IPS DF 4.7 (cell line): ENCODE measurements around the gene PRXL2A.
"Not testable (repeated sequence)": the region's sequence is repeated elsewhere in the genome, so short reads cannot be mapped to it uniquely, and the experiment has no call there.

Source experiments
- DNase-seq: peaks from one replicate; pipeline ENCODE4 v3.0.0-alpha.2; 2013; ENCODE audit warnings: low spot score; ENCODE audit errors: extremely low read depth

The PRXL2A gene

DNA sequence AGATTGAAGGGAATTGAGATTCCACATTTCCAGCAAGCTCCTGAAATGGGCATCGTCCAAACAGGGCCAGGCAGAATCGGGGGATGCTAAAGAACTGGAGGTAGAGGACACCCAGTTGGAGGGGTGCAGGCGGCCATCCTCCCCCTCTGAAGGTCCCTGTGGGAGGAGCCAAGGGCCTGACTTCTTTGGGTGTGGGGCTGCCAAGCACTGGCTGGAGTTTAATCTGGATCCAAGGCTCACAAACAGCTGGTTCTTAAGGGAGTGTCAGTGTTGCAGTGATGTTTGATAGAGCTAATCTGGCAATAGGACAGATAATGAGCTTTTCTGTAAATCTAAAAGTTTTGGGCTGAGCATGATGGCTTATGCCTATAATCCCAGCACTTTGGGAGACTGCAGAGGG lies 66.6 kb downstream of the PRXL2A start:
- no peak for DNase-seq

DNA sequence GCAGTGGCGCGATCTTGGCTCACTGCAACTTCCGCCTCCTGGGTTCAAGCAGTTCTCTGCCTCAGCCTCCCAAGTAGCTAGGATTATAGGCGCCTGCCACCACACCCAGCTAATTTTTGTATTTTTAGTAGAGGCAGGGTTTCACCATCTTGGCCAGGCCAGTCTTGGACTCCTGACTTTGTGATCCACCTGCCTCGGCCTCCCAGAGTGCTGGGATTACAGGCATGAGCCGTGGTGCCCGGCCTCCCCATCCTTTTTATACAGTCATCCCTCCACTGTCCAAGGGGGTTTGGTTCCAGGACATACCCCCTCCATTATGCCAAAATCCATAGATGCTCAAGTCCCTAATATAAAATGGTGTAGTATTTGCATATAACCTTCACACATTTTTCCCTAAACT lies 67.3 kb downstream of the PRXL2A start:
- not testable (repeated sequence) for DNase-seq

DNA sequence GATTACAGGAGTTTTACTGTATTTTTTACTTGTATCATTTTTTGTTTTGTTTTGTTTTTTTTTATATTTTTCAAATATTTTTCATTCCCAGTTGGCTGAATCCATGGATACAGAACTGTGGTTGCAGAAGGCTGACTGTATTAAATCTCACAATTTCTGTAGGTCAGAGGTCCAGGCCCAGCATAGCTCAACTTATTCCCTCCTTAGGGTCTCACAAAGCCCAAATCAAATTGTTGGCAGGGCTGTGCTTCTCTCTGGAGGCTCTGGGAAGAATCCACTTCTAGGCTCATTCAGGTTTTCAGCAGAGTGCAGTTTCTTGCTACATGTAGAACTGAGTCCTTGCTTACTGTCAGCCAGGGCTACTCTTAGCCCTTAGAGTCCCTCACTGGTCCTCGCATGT lies 68.3 kb downstream of the PRXL2A start:
- DNase-seq = no peak

DNA sequence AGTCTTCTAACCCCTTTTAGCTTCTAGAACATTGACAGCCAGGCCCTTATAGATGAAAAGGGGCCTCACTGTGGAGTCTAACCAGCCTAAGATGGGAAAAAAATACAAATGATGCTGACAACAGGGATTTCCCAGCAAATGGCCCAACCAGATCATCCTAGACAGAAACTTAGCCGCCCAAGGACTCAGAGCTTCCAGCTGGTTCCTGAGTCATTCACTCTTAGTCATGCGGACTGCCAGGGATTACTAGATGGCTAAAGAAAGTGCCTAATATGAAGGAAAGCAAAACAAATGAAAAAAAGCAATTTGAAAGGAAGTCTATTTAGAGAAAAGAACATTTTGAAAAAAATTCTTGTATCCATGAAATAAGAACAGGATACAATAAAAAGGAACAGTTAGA lies 69.5 kb downstream of the PRXL2A start:
- no peak for DNase-seq

DNA sequence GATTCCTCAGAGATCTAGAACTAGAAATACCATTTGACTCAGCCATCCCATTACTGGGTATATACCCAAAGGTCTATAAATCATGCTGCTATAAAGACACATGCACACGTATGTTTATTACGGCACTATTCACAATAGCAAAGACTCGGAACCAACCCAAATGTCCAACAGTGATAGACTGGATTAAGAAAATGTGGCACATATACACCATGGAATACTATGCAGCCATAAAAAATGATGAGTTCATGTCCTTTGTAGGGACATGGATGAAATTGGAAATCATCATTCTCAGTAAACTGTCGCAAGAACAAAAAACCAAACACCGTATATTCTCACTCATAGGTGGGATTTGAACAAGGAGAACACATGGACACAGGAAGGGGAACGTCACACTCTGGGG lies 72.0 kb downstream of the PRXL2A start:
- not testable (repeated sequence) for DNase-seq

DNA sequence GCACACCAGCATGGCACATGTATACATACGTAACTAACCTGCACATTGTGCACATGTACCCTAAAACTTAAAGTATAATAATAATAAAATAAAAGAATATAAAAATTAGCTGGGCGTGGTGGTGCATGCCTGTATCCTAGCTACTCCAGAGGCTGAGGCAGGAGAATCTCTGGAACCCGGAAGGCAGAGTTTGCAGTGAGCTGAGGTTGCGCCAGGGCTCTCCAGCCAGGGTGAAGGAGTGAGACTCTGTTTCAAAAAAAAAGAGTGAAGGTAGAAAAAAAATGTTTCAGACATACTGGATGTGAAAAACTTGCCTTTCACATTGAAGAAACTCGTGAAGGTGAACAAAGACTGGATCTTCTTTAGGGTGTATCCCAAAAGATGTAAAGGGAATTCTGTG lies 72.5 kb downstream of the PRXL2A start:
- no peak for DNase-seq

DNA sequence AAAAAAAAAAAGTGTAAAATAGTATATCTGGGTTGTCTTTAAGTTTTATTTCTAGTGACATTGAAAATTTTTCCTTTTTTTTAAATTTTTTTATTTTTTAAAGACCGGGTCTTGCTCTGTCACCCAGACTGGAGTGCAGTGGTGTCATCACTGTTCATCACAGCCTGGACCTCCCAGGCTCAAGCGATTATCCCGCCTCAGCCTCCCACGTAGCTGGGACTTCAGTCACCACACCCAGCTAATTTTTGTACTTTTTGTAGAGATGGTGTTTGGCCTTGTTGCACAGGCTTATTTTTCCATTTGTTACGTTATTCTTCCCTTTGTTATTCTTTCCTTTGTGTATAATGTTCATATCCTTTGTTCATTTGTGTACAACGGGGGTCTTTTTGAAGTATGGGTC lies 75.9 kb downstream of the PRXL2A start:
- no peak for DNase-seq

DNA sequence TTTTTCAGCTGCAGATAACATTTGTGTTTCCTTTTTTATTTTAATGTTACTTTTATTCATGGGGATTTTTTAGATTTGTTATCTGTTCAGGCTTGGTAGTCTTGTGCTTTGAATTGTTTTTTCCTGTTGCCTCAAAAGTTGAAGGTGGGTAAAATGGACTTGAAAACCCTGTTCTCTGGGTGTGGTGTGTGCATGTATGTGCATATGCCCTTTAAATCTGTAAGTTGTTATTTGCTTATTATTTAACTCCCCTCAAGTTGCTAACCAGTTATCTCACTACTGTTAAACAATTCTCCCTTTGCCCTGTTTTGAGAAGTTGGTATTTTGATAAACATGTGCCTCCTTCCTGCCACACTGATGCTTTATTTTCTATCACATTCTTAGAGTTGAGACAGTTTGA lies 76.3 kb downstream of the PRXL2A start:
- DNase-seq = no peak

DNA sequence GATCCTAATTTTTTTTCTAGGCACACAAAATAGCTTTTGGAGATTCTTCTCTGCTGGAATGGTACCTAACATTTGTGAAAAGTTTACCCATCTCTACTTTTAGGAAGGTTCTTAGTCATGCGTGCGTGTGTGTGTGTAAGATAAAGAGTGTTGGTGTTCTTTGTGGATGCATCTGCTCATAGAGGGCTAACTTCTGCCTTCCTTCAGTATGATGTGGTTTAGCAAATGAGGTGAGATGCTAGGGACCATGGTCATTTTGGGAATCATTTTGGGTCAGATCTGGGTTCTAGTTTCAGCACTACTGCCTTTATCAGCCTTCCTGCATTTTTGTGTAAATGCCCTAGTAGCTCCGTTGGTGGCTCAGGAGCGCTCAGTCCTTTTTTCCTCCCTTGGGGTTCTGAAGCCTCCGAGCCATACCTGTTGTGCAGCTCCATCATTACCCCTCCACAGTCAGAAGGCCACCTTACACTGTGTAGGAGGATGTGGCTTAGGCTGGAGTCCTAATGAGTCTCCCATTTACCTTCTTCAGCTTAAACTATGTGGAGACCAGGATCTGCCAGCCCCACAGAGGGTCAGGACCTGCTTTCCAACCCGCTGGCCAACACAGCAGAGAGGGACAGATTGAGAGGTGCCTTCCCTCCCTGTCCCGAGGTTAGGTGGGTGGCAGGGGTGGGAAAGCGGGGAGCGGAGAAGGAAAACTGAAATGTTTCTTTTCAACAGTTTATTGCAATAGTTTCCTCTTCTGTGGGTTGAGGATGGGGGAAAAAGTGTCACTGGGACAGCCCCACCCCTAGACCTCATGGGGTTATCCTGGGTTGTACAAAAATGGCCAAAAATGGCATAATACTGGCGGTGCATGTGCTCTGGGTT lies 77.0 kb downstream of the PRXL2A start:
- DNase-seq = no peak

DNA sequence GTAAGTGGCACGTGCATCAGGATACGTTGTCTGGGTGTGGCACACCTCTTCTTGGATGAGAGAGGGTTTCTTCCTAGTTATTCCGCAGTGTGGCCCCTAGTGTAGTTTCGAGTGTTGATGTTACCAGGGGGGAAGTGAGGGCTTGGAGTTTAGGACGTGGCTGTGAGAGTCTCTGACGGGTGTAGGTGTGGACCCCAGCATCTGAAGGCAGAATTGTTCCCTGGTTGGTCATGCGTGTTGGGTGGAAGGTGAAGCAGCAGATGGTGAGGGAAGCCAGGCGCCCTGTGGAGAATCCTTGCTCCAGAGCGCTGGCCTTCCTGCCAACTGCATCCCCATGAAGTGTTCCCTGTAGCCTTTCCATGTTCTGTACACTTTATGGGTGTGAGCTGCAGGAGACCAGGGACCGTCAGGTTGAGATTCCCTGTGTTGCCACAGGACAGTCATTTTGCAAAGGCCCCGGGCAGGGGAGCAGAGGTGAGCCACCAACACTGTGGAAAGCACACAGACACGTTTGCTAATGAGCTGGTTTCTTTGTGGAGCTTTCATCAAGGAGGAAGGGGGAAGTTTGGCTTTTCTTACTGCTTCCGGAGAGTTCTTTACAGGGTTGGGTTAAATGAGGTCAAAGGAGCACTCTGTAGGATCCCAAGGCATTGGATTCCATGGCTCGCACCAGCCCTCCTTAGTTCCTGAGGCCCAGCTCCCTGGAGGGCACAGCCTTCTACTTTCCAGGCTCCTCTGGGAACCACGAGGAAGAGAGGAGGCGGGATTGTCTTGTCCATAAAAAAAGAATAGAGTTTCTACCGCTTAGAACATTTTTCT lies 77.8 kb downstream of the PRXL2A start:
- no peak for DNase-seq
